Esophagus squamous epithelium (tissue), 4 donors: Measurements from ENCODE around the gene WEE1.

Experiments used
- POLR2A ChIP-seq, 4 donors: fragments of 450-650 bp; IDR thresholded peaks; one replicate each; pipeline ENCODE4 v1.6.1; 2017; ENCODE audit warnings: antibody characterized with exemption in 4 of 4, mild to moderate bottlenecking in 4 of 4, moderate library complexity in 3 of 4
- TF ChIP-seq, protein P1 (sequence below), 6 experiments: fragments of 450-650 bp in 4 of 6; fragments of 200-600 bp in 2 of 6; sonication (generic) in 2 of 6; IDR thresholded peaks; one replicate each; pipeline ENCODE4 v1.5.1; 2016 to 2019; ENCODE audit warnings: antibody characterized with exemption in 6 of 6, mild to moderate bottlenecking in 4 of 6, moderate library complexity in 4 of 6

DNA sequence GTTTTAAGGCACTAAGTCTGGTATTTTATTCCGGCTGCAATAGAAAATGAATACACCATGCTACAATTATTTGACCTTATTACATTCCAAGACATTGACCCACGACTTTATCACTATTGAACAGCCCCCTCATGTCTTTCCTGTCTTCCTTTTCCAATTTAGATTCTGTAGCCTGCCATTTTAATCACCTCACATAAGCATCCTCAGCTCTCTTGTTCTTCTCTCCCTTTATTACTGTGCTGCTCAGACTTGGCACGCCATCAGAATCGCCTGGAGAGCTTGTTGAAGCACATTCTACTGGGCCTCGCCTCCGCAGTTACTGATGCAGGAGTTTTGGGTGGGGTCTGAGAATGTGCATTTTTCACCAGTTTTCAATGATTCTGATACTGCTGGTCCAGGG, 51.7 kb downstream of the WEE1 start:
- TF ChIP-seq POLR2A (IDR thresholded peaks at IDR 0.05): no peak
- TF ChIP-seq, protein P1, sequence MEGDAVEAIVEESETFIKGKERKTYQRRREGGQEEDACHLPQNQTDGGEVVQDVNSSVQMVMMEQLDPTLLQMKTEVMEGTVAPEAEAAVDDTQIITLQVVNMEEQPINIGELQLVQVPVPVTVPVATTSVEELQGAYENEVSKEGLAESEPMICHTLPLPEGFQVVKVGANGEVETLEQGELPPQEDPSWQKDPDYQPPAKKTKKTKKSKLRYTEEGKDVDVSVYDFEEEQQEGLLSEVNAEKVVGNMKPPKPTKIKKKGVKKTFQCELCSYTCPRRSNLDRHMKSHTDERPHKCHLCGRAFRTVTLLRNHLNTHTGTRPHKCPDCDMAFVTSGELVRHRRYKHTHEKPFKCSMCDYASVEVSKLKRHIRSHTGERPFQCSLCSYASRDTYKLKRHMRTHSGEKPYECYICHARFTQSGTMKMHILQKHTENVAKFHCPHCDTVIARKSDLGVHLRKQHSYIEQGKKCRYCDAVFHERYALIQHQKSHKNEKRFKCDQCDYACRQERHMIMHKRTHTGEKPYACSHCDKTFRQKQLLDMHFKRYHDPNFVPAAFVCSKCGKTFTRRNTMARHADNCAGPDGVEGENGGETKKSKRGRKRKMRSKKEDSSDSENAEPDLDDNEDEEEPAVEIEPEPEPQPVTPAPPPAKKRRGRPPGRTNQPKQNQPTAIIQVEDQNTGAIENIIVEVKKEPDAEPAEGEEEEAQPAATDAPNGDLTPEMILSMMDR (IDR thresholded peaks at IDR 0.05): no peak
